GM21529 (cell line): ENCODE results near the gene ODAD2.

Experiments used
- ATAC-seq: cut with Tn5 transposase; IDR thresholded peaks from one replicate; pipeline ENCODE4 v1.9.1; 2021; ENCODE audit not compliant: unreplicated experiment

The ODAD2 gene

DNA sequence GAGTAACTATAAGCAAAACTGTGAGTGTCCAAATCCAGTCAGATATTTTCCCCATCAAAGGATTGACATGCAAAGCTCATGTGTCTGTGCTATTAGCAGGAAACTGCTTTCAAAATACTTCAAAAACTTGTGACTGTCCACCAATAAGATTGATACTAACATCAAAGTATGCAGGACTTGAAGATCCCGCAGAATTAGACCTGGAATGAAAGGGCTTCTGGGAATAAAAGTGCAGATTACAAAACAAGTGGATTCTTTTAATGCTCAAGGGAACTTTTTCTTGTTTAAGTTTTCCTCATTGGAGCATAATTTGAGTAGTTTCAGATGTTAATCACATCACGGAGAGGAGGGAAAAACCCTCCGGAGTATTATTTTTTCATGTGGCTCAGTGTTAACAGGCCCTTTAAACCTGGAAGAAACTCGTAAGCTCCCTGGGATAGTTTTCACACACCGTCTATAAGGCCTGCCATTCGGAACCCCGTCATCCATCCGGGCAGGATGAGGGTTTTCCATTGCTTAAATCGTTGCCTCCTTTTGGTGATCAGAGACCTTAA is 219.3 kb downstream of the ODAD2 start:
- ATAC-seq: no peak

DNA sequence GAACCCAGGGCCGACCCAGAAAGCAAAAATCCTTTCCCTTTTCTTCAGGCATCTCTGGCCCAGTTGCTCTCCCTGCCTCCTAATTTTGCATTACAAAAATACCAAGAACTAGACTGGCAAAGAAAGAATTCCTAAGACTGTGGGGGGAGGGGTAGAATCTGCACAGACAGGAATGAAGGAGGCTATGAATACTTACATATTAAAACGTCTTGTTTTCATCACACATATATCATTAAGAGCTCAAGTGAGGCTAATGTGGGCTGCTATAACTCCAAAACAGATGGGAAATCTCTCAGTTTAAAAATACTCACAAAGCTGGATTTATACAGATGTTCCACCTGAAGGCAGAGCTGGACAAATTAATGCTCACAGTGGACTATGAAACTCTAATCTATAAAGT is 224.0 kb downstream of the ODAD2 start:
- no peak for ATAC-seq

DNA sequence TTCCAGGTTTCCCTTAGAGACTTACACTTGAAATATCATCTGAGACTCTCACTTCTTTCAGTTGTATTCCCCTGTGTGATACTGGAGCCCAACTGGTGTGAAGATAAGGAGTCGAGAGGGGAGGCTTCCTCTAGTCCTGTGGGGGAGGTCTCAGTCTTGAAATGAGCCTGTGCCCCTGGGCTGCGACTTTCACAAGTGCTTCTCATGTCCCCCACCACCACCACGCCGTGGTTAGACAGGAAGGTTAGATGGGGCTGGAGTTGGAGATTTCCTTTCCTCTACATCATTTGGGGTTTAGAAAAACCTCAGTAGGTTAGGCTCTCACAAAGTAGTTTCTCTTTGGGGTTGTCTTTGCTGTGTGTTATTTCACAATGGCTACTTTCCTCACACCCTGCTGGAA is 227.6 kb downstream of the ODAD2 start:
- ATAC-seq: no peak

DNA sequence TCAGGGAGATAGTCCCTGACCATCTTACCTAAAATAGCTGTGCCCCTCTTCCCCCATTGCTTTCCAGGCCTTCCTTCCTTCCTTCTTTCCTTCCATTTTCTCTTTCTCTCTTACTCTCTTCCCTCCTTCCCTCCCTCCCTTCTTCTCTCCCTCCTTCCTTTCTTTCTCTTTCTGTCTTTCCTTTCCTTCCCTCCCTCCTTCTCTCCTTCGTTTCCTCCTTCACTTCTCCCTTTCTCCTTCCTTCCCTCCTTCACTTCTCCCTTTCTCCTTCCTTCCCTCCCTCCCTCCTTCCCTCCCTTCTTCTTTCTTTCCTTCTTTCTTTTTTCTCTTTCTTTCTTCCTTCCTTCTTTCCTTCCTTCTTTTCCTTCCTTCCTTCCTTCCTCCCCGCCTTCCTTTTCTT is 228.7 kb downstream of the ODAD2 start:
- no peak for ATAC-seq
